BJ (cell line): ENCODE measurements around the gene ATXN1. TPM values are rescaled to one million over a fixed set of nuclear protein-coding genes. Genes with fewer than 3 reads are reported as not detected.

Experiments
- CTCF ChIA-PET: fragments of 350-600 bp; formaldehyde crosslinking; extraction: SDS; loops from one replicate; lab custom pipeline; 2021; ENCODE audit warnings: antibody characterized with exemption, inconsistent platforms; lab: Yijun Ruan, JAX
- POLR2A ChIA-PET: fragments of 300-600 bp; sonication (Branson Sonifier 250); formaldehyde crosslinking; extraction: SDS; loops from one replicate; lab custom pipeline; 2021; ENCODE audit warnings: antibody characterized with exemption; lab: Charles Lee
- DNase-seq: peaks from one replicate; pipeline ENCODE4 v3.0.0-alpha.2; 2011; ENCODE audit warnings: low read depth
- H3K27me3 ChIP-seq: 2 replicates; pipeline ENCODE4 v1.6.0; 2011; ENCODE audit warnings: low read length; ENCODE audit not compliant: control insufficient read depth, insufficient read depth
- H3K36me3 ChIP-seq: 2 replicates; pipeline ENCODE4 v1.5.1; 2011; ENCODE audit warnings: low read length; ENCODE audit not compliant: control insufficient read depth, insufficient read depth
- H3K4me3 ChIP-seq: 2 replicates; pipeline ENCODE4 v1.5.1; 2011; ENCODE audit warnings: low read depth, mild to moderate bottlenecking, control low read depth, low read length
- polyA plus RNA-seq: library from polyadenylated mRNA; depleted of rRNA; stranded (reverse); fragments of >200 nt; gene quantifications from 2 replicates; pipeline ENCODE4 v1.2.3, GENCODE V29; 2011
- TF ChIP-seq, protein P1 (sequence below): IDR thresholded peaks from 2 replicates; pipeline ENCODE4 v1.5.1; 2011; ENCODE audit warnings: low read depth, mild to moderate bottlenecking, control low read depth, inconsistent platforms, low read length, moderate library complexity; ENCODE audit not compliant: insufficient read depth

ATXN1 gene
- polyA plus RNA-seq, 1 experiment: 60.2 TPM

DNA sequence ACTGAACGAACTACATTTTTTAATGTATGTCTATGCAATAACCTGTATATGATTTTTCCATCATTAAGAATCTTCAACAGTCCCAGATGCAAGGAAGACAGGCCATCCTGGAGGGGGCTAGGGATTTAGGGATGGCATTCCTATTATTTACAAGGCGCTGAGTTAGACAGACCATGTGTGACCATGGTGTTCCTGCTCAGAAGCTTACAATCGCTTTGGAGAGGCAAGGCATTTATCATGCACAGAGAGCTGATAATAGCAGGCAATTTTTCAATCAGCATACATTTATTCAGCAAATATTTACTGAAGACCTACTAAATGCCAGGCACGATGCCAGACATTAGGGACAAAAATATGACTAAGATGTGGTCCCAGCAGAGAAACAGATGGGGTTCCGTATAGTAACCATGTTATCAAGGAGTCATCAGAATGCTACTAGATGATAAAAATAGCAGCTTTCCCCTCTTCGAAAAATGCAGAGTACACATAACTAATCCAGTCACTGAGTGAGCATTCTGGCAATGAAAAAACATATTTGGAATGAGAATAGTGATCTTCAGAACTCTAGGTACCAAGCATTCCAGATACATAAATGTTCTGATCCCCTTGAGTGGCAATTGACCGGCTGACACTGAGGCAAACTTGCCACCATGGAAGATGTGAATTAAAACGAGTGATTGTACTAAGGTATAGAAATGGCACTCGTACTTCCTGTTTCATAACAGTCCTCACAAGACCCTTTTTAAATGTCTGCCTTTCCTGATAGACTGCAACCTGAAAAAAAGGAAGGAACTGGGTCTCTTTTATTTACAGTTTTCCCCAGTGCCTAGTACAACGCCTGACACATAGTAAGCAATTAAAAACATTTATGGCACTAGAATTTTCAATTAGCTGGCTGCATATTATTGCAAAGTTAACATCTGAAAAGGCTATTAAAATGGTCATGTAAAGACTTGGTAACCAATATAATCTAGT is 135.7 kb downstream of the ATXN1 start:
- no peak overlapping the region for H3K4me3 ChIP-seq
- POLR2A ChIA-PET: no interaction called here
- TF ChIP-seq, protein P1, sequence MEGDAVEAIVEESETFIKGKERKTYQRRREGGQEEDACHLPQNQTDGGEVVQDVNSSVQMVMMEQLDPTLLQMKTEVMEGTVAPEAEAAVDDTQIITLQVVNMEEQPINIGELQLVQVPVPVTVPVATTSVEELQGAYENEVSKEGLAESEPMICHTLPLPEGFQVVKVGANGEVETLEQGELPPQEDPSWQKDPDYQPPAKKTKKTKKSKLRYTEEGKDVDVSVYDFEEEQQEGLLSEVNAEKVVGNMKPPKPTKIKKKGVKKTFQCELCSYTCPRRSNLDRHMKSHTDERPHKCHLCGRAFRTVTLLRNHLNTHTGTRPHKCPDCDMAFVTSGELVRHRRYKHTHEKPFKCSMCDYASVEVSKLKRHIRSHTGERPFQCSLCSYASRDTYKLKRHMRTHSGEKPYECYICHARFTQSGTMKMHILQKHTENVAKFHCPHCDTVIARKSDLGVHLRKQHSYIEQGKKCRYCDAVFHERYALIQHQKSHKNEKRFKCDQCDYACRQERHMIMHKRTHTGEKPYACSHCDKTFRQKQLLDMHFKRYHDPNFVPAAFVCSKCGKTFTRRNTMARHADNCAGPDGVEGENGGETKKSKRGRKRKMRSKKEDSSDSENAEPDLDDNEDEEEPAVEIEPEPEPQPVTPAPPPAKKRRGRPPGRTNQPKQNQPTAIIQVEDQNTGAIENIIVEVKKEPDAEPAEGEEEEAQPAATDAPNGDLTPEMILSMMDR: no peak
- CTCF ChIA-PET: interaction anchor here (0.8 to 1.5 kb wide), 2 partner anchors 10 to 13 kb away, joined by 3 to 5 read pairs; no protein-coding TSS in a partner anchor
- H3K36me3 ChIP-seq: peaks cover 2% of the 10 kb centered on the region; the same call in 1 of the 2 replicates
- no peaks in the 10 kb centered on the region for H3K27me3 ChIP-seq
- DNase-seq: no peak

- POLR2A ChIA-PET: interaction anchor here (0.5 kb wide), 1 partner anchor 12 kb away, joined by 3 read pairs; no protein-coding TSS in a partner anchor
- H3K27me3 ChIP-seq: no peaks in the 10 kb centered on the region
- CTCF ChIA-PET: interaction anchor here (1.5 kb wide), 1 partner anchor 10 kb away, joined by 5 read pairs; no protein-coding TSS in a partner anchor
- DNase-seq: no peak
- no peak overlapping the region for H3K4me3 ChIP-seq
- TF ChIP-seq, protein P1: no peak
- H3K36me3 ChIP-seq: no peaks in the 10 kb centered on the region; the same call in 1 of the 2 replicates
Observed at GRCh38 chr6:16624636-16625290, 136.5 kb downstream of the ATXN1 start.

DNA sequence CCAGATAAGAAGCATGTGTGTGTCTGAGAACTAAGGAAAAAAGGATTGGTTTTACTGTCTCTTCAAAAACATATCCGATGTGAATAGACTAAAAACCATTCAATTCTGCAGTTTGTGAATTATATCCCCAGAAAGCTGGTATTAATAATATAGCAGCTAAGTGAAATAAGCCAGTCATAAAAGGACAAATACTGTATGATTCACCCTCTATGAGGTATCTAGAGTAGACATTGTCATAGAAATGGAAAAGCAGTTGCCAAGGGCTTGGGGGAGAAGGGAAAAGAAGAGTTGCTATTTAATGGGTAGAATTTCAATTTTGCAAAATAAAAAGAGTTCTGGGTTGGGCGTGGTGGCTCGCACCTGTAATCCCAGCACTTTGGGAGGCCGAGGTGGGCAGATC is 137.5 kb downstream of the ATXN1 start:
- H3K4me3 ChIP-seq: no peak overlapping the region
- CTCF ChIA-PET: no interaction called here
- no peak for DNase-seq
- no peaks in the 10 kb centered on the region for H3K27me3 ChIP-seq
- TF ChIP-seq, protein P1: no peak
- no peaks in the 10 kb centered on the region; the same call in 1 of the 2 replicates for H3K36me3 ChIP-seq
- POLR2A ChIA-PET: no interaction called here

DNA sequence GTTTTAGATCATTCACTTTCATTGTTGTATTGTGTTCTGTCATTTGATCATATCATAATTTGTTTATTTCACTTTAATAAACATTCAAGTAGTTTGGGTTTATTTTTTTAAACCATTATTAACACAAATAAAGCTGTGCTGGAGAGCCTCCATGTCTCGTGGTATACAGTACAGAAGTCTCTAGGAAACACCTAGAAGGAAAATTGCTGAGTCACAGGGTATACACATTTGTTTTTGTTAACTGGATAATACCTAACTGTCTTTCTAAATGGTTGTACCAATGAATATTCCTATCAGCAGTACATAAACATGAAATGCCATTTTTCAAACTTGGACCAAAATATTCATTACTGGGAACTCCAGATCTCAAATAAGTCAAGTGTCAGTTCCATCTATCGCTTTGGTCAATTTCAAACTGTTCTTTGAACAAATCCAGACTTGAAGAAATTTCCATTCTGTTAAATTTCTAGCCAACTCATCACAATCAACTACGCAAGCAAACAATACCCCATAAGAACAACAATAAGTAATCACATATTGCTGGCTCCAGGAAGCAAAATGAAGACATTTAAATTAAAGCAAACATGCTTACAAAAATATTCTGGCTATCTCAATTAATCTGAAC is 138.1 kb downstream of the ATXN1 start:
- CTCF ChIA-PET: no interaction called here

More for the DNA sequence above, 138.1 kb downstream of the ATXN1 start:
- no peaks in the 10 kb centered on the region; the same call in 1 of the 2 replicates for H3K36me3 ChIP-seq
- no peak for DNase-seq
- no peak overlapping the region for H3K4me3 ChIP-seq
- no peaks in the 10 kb centered on the region for H3K27me3 ChIP-seq
- TF ChIP-seq, protein P1: no peak
- POLR2A ChIA-PET: no interaction called here
